Measurements from ENCODE around the gene PDE4D. TPM values are rescaled to one million over a fixed set of nuclear protein-coding genes. Genes with fewer than 3 reads are reported as not detected.
A peak's percentile ranks its signal among the peaks of the same experiment; 100 is the strongest.

The PDE4D gene
- total and polyA plus RNA-seq, 2 of the 4 experiments (the other 2 are of a cell fraction): 1.4 to 7.9 TPM

- intact Hi-C loops (cut with micrococcal nuclease) (loop anchor here (1.0 to 5.0 kb wide), 8 partner anchors 151 to 612 kb away; no protein-coding TSS in a partner anchor), in situ Hi-C loops (cut with MboI; ENCODE audit: low sequenced_read_pairs) (loop anchor here (10.0 kb wide), 1 partner anchor 486 kb away; no protein-coding TSS in a partner anchor), dilution Hi-C loops (cut with HindIII; ENCODE audit: low sequenced_read_pairs, unreplicated experiment) (loop anchor here (25.0 kb wide), 1 partner anchor 174 kb away; no protein-coding TSS in a partner anchor)
- BruUV-seq (replicated peaks): no TSS peak
- no peak overlapping the region for H3K4me3 ChIP-seq (ENCODE audit: insufficient read depth, low read depth, low read length)
- 0 out of 2 replicates have a peak overlapping the region, but pooled peaks have one; percentile 38 for H3K9ac ChIP-seq (ENCODE audit: low read depth, low read length)
- no peak overlapping the region for H2AK5ac ChIP-seq (ENCODE audit: low read depth, low read length)
- H3K27me3 ChIP-seq (ENCODE audit: control insufficient read depth, insufficient read depth, low read length): no peaks in the 10 kb centered on the region
- TF ChIP-seq CTCF (conservative IDR thresholded peaks at IDR 0.05; ENCODE audit: low read depth, low read length) (peak; percentile 86), CHD1 (IDR thresholded peaks at IDR 0.05; ENCODE audit: low read depth, low read length) (no peak), SMC3 (IDR thresholded peaks at IDR 0.05; ENCODE audit: low read depth, low read length) (peak; percentile 72), RAD21 (IDR thresholded peaks at IDR 0.05; ENCODE audit: low read length) (peak; percentile 92)
- no peak overlapping the region for H4K5ac ChIP-seq (ENCODE audit: low read depth, low read length)
- no peak overlapping the region for H4K91ac ChIP-seq (ENCODE audit: insufficient read depth, low read depth, low read length)
- no peak overlapping the region for H3K56ac ChIP-seq (ENCODE audit: extremely low read depth, insufficient read depth, low read length)
- no peak overlapping the region for H3K4ac ChIP-seq (ENCODE audit: low read depth, low read length)
- H3K36me3 ChIP-seq (ENCODE audit: control insufficient read depth, insufficient read depth, low read length): no peaks in the 10 kb centered on the region
- ATAC-seq (ENCODE audit: low read depth) (peak; percentile 88), DNase-seq (peak; percentile 70)
- H2BK15ac ChIP-seq (ENCODE audit: low read depth, low read length): no peak overlapping the region
- no peaks in the 10 kb centered on the region for H3K79me1 ChIP-seq (ENCODE audit: low read depth in 1 of 2, low read length in 2 of 2)
- H2BK5ac ChIP-seq (ENCODE audit: low read depth, low read length, poor library complexity, severe bottlenecking): no peak overlapping the region
- H2BK20ac ChIP-seq (ENCODE audit: low read depth, low read length): no peak overlapping the region
- H3K14ac ChIP-seq (replicated peaks; ENCODE audit: low read depth, low read length): no peak overlapping the region
- H4K20me1 ChIP-seq (ENCODE audit: insufficient read depth, low read length): no peaks in the 10 kb centered on the region
- no peak overlapping the region for H3K27ac ChIP-seq (ENCODE audit: insufficient read depth, low read length)
- no peaks in the 10 kb centered on the region for H3K9me3 ChIP-seq (ENCODE audit: control insufficient read depth, insufficient read depth, low read length)
- H2AK9ac ChIP-seq (replicated peaks; ENCODE audit: low read depth, low read length, poor library complexity): no peak overlapping the region
- no peaks in the 10 kb centered on the region for H3K4me1 ChIP-seq (ENCODE audit: control insufficient read depth, insufficient read depth, low read length)
- CTCF ChIA-PET: interaction anchor here (0.6 to 3.4 kb wide), 19 partner anchors 8 to 613 kb away, joined by 3 to 27 read pairs (median 4); no protein-coding TSS in a partner anchor
- H3K9me1 ChIP-seq (ENCODE audit: insufficient read depth, low read length): 0 out of 2 replicates have a peak, but pooled peaks cover 1% of the 10 kb centered on the region
- H2BK120ac ChIP-seq (ENCODE audit: low read depth, low read length): no peak overlapping the region
- H4K8ac ChIP-seq (ENCODE audit: low read depth in 2 of 2, low read length in 2 of 2): no peak overlapping the region
- no CpG with 5 or more reads among the region's 16 CpGs for whole genome bisulfite sequencing, 2 experiments (ENCODE audit: extremely low coverage in 2 of 2, insufficient read length in 1 of 2)
- POLR2A ChIA-PET (ENCODE audit: unreplicated experiment): interaction anchor here (0.7 kb wide), 1 partner anchor 156 kb away, joined by 8 read pairs; no protein-coding TSS in a partner anchor
- no peak overlapping the region for H3K18ac ChIP-seq (ENCODE audit: low read depth, low read length)
- peak overlapping the region; percentile 71 for H2AFZ ChIP-seq (replicated peaks; ENCODE audit: low read length, poor library complexity)
- no peak overlapping the region for H3K23ac ChIP-seq (ENCODE audit: low read depth, low read length)
- peak overlapping the region; percentile 91 for H3K4me2 ChIP-seq (ENCODE audit: low read depth, low read length)
Measured at GRCh38 chr5:59188419-59189225, 704.9 kb downstream of the PDE4D start.

Data from IMR-90 (cell line).